Measurements from ENCODE around the gene SFMBT2.
"Not testable (repeated sequence)": the region's sequence is repeated elsewhere in the genome, so short reads cannot be mapped to it uniquely, and the experiment has no call there.

Gene SFMBT2

GRCh38 chr10:7184660-7185366 is 226.0 kb downstream of the SFMBT2 start:
- no peak for DNase-seq (ENCODE audit: low read depth in 3 of 3)

GRCh38 chr10:7184116-7184515 is 226.7 kb downstream of the SFMBT2 start:
- DNase-seq (ENCODE audit: low read depth in 3 of 3) = not testable (repeated sequence)

- DNase-seq (ENCODE audit: low read depth in 3 of 3) = not testable (repeated sequence)
These were observed 228.5 kb downstream of the SFMBT2 start for GRCh38 chr10:7182327-7182726.

GRCh38 chr10:7181420-7181819 is 229.4 kb downstream of the SFMBT2 start:
- DNase-seq (ENCODE audit: low read depth in 3 of 3) = no peak

GRCh38 chr10:7179536-7179935 is 231.3 kb downstream of the SFMBT2 start:
- no peak for DNase-seq (ENCODE audit: low read depth in 3 of 3)

GRCh38 chr10:7173948-7174347 is 236.9 kb downstream of the SFMBT2 start:
- DNase-seq (ENCODE audit: low read depth in 3 of 3) = no peak

- no peak for DNase-seq (ENCODE audit: low read depth in 3 of 3)
These were observed 239.0 kb downstream of the SFMBT2 start for GRCh38 chr10:7171825-7172224.

GRCh38 chr10:7170626-7171322 is 240.1 kb downstream of the SFMBT2 start:
- DNase-seq (ENCODE audit: low read depth in 3 of 3) = no peak

- DNase-seq (ENCODE audit: low read depth in 3 of 3) = no peak
These were observed 242.4 kb downstream of the SFMBT2 start for GRCh38 chr10:7168414-7168813.

GRCh38 chr10:7165500-7166177 is 245.2 kb downstream of the SFMBT2 start:
- no peak for DNase-seq (ENCODE audit: low read depth in 3 of 3)

- no peak for DNase-seq (ENCODE audit: low read depth in 3 of 3)
These were observed 245.9 kb downstream of the SFMBT2 start for GRCh38 chr10:7164955-7165354.

- DNase-seq (ENCODE audit: low read depth in 3 of 3) = no peak
These were observed 248.5 kb downstream of the SFMBT2 start for GRCh38 chr10:7162331-7162730.

- DNase-seq (ENCODE audit: low read depth in 3 of 3) = no peak
These were observed 249.2 kb downstream of the SFMBT2 start for GRCh38 chr10:7161484-7162250.

GRCh38 chr10:7159928-7160327 is 250.9 kb downstream of the SFMBT2 start:
- DNase-seq (ENCODE audit: low read depth in 3 of 3) = no peak

- DNase-seq (ENCODE audit: low read depth in 3 of 3) = no peak
These were observed 251.3 kb downstream of the SFMBT2 start for GRCh38 chr10:7159517-7159916.

GRCh38 chr10:7157091-7157490 is 253.7 kb downstream of the SFMBT2 start:
- DNase-seq (ENCODE audit: low read depth in 3 of 3) = no peak

- DNase-seq (ENCODE audit: low read depth in 3 of 3) = no peak
These were observed 257.1 kb downstream of the SFMBT2 start for GRCh38 chr10:7153750-7154149.

- DNase-seq (ENCODE audit: low read depth in 3 of 3) = no peak
These were observed 257.9 kb downstream of the SFMBT2 start for GRCh38 chr10:7152982-7153381.

GRCh38 chr10:7152341-7152740 is 258.5 kb downstream of the SFMBT2 start:
- DNase-seq (ENCODE audit: low read depth in 3 of 3) = no peak

GRCh38 chr10:7151538-7151937 is 259.3 kb downstream of the SFMBT2 start:
- DNase-seq (ENCODE audit: low read depth in 3 of 3) = no peak

- no peak for DNase-seq (ENCODE audit: low read depth in 3 of 3)
These were observed 260.5 kb downstream of the SFMBT2 start for GRCh38 chr10:7150349-7150748.

GRCh38 chr10:7146189-7146588 is 264.6 kb downstream of the SFMBT2 start:
- DNase-seq (ENCODE audit: low read depth in 3 of 3) = no peak
